Measurements from ENCODE around the gene ICE1.

GRCh38 chr5:5372930-5373329 lies 49.5 kb upstream of the ICE1 start:
- TF ChIP-seq YY1 (IDR thresholded peaks at IDR 0.05; ENCODE audit: insufficient read depth, insufficient read length) = no peak
- no peak for TF ChIP-seq SUZ12 (IDR thresholded peaks at IDR 0.05; ENCODE audit: extremely low read depth, insufficient read depth, insufficient read length)
- no peak for TF ChIP-seq ZNF274 (IDR thresholded peaks at IDR 0.05; ENCODE audit: low read depth, low read length)
